GM04503 (cell line): ENCODE measurements around the gene APRT.
"Not testable (repeated sequence)": the region's sequence is repeated elsewhere in the genome, so short reads cannot be mapped to it uniquely, and the experiment has no call there.

Experiments used
- DNase-seq: peaks from one replicate; pipeline ENCODE4 v3.0.0-alpha.2; 2012; ENCODE audit warnings: low read depth

Gene APRT

GRCh38 chr16:88788749-88789148, 23.0 kb downstream of the APRT start:
- DNase-seq, result not testable (repeated sequence)

GRCh38 chr16:88787579-88788314, 24.0 kb downstream of the APRT start:
- no peak for DNase-seq

GRCh38 chr16:88785106-88785924, 26.4 kb downstream of the APRT start, which contains the start of gene PIEZO1:
Gene PIEZO1, minus strand, starts transcription at chr16:88785220. Its CDS starts 256 bp downstream, at chr16:88784964.
- no peak for DNase-seq

- no peak for DNase-seq
These were observed 26.9 kb downstream of the APRT start for GRCh38 chr16:88784856-88785105.

GRCh38 chr16:88784074-88784855, 27.5 kb downstream of the APRT start:
- no peak for DNase-seq

- no peak for DNase-seq
These were observed 28.2 kb downstream of the APRT start for GRCh38 chr16:88783391-88784073.

GRCh38 chr16:88782454-88783390, 29.0 kb downstream of the APRT start:
- no peak for DNase-seq

GRCh38 chr16:88781140-88782077, 30.3 kb downstream of the APRT start:
- DNase-seq, result no peak

- DNase-seq, result no peak
These were observed 31.3 kb downstream of the APRT start for GRCh38 chr16:88780142-88781062.

GRCh38 chr16:88779406-88780141, 32.2 kb downstream of the APRT start:
- DNase-seq, result no peak

- no peak for DNase-seq
These were observed 33.1 kb downstream of the APRT start for GRCh38 chr16:88778541-88779065.

- DNase-seq, result no peak
These were observed 33.5 kb downstream of the APRT start for GRCh38 chr16:88778271-88778525.

GRCh38 chr16:88777471-88778270, 34.1 kb downstream of the APRT start:
- no peak for DNase-seq

GRCh38 chr16:88775825-88776224, 35.9 kb downstream of the APRT start:
- DNase-seq, result no peak

- no peak for DNase-seq
These were observed 37.0 kb downstream of the APRT start for GRCh38 chr16:88774544-88775393.

GRCh38 chr16:88773812-88774291, 37.9 kb downstream of the APRT start:
- no peak for DNase-seq
